ENCODE data around the gene PKNOX1. TPM values are rescaled to one million over a fixed set of nuclear protein-coding genes. Genes with fewer than 3 reads are reported as not detected.
"Not testable (repeated sequence)": the region's sequence is repeated elsewhere in the genome, so short reads cannot be mapped to it uniquely, and the experiment has no call there.

The PKNOX1 gene
- total and polyA plus RNA-seq, 9 of the 15 experiments (the other 6 are each of a cell fraction or from before 2014, with no cell fraction given), result 8.8 to 25.9 (median 13.2) TPM

DNA sequence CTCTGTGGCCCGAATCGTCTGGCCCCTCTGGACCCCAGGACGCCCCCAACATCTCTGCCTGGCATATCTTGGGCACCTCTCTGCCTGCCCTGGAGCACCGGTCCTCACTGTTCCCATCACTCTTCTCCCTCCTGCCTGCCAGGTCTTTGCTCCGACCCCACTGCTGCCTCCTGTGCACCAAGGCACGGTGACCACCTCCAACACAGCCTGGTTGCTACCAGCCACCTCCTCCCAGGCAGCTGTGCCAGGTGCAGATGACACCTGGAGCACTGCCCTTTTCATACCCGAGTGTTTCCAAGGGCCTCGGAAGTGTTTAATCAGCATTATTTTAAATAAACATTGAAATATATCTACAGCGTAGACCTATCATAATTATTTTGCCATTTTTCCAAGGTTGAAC lies 31.3 kb downstream of the PKNOX1 start:
- Histone ChIP-seq H3K4me3 (no peak overlapping the region), H3K4me1 (replicated peaks in 1 of 2; ENCODE audit: control insufficient read depth in 2 of 2, insufficient read depth in 2 of 2, low read length in 2 of 2) (peaks cover 0 to 7% of the 10 kb centered on the region in 2 experiments; a peak in 3 of 5 replicates), H3K79me2 (ENCODE audit: control insufficient read depth, insufficient read depth, low read length) (no peaks in the 10 kb centered on the region), H2AFZ (ENCODE audit: low read depth, low read length) (no peak overlapping the region), H3K9me3 (replicated peaks; ENCODE audit: control insufficient read depth, insufficient read depth, low read depth, low read length) (no peaks in the 10 kb centered on the region), H3K27me3 (ENCODE audit: control insufficient read depth in 2 of 2, insufficient read depth in 2 of 2, low read length in 2 of 2) (no peaks in the 10 kb centered on the region), H4K20me1 (replicated peaks; ENCODE audit: control insufficient read depth, insufficient read depth, low read length) (no peaks in the 10 kb centered on the region), H3K4me2 (ENCODE audit: insufficient read depth, low read length) (no peak overlapping the region), H3K36me3 (ENCODE audit: control insufficient read depth, insufficient read depth, low read length) (peaks cover 31% of the 10 kb centered on the region), H3K9me1 (ENCODE audit: control insufficient read depth, insufficient read depth, low read length) (no peaks in the 10 kb centered on the region), H3K27ac (ENCODE audit: extremely low read depth, low read depth, low read length) (no peak overlapping the region), H3K9ac (ENCODE audit: insufficient read depth in 1 of 2, low read depth in 2 of 2, low read length in 2 of 2) (peak overlapping the region in 1 of 2 experiments; percentile 38; a peak in 2 of 4 replicates)
- WGBS (ENCODE audit: insufficient coverage, low coverage, missing lambda C conversion rate), result 81% methylated on average over 9 of the region's 9 CpGs
- POLR2A ChIA-PET, result interaction anchor here (0.6 to 1.8 kb wide), 5 partner anchors 11 to 1934 kb away, joined by 3 to 6 read pairs (median 3); partner anchors contain the start of gene PKNOX1
- ATAC-seq, result no peak
- TF ChIP-seq C11orf30 (IDR thresholded peaks at IDR 0.05; ENCODE audit: low read depth) (peak; percentile 71), MAFK (IDR thresholded peaks at IDR 0.05; ENCODE audit: low read length) (0 out of 2 replicates have a peak, but pooled peaks have one; percentile 7), ZNF316 (IDR thresholded peaks at IDR 0.05) (peak; percentile 81), MAFF (IDR thresholded peaks at IDR 0.05; ENCODE audit: low read length) (peak; percentile 48), ZNF184 (CRISPR knock-in tag; IDR thresholded peaks at IDR 0.05) (no peak), DDX20 (tag; IDR thresholded peaks at IDR 0.05; ENCODE audit: low read depth) (no peak), MAFG (tag; conservative IDR thresholded peaks at IDR 0.05) (0 out of 2 replicates have a peak, but pooled peaks have one; percentile 25)
- TF ChIP-seq, protein P1, sequence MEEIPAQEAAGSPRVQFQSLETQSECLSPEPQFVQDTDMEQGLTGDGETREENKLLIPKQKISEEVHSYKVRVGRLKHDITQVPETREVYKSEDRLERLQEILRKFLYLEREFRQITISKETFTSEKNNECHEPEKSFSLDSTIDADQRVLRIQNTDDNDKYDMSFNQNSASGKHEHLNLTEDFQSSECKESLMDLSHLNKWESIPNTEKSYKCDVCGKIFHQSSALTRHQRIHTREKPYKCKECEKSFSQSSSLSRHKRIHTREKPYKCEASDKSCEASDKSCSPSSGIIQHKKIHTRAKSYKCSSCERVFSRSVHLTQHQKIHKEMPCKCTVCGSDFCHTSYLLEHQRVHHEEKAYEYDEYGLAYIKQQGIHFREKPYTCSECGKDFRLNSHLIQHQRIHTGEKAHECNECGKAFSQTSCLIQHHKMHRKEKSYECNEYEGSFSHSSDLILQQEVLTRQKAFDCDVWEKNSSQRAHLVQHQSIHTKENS (CRISPR knock-in tag; IDR thresholded peaks at IDR 0.05), result no peak
- FAIRE-seq, result no peak
- CTCF ChIA-PET (ENCODE audit: low intra/inter-chr PET ratio), result no interaction called here
- in situ Hi-C loops (cut with MboI), result no loop called here
- no TSS peak for BruUV-seq (replicated peaks)
- intact Hi-C loops (cut with micrococcal nuclease), result no loop called here
- DNase-seq (ENCODE audit: extremely low read depth in 1 of 4, low spot score in 3 of 4), result no peak

DNA sequence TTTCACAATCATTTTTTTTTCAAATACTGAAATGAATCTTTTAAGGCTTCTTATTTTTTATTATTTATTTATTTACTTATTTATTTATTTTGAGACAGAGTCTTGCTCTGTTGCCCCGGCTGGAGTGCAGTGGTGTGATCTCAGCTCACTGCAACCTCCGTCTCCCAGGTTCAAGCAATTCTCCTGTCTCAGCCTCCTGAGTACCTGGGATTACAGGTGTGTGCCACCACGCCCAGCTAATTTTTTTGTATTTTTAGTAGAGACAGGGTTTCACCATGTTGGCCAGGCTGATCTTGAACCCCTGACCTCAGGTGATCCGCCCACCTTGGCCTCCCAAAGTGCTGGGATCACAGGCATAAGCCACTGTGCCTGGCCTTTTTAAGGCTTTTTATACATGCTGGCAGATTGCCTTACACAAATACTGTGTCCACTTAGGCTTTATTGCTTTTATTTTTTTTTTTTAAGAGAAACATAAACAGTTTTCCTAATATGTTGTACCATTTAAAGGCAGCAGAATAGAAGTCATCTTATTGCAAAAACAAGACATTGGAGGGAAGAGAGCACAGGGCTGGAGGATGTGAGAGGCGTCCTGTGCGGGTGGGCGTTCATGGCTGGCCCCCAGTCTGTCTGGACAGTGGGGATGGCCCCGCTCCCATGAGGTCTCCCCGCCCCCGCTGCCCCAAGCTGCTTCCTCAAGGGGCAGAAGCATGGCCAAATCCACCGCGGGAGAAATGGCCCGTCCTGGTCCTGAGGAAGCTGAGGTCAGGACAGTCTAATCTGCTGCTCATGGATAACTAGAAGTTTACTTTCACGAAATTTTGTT lies 31.9 kb downstream of the PKNOX1 start:
- intact Hi-C loops (cut with micrococcal nuclease); H3K4me2 ChIP-seq (ENCODE audit: insufficient read depth, low read length); H3K4me1 ChIP-seq (replicated peaks in 1 of 2; ENCODE audit: control insufficient read depth in 2 of 2, insufficient read depth in 2 of 2, low read length in 2 of 2); H3K27ac ChIP-seq (ENCODE audit: extremely low read depth, low read depth, low read length); H2AFZ ChIP-seq (ENCODE audit: low read depth, low read length); in situ Hi-C loops (cut with MboI); H4K20me1 ChIP-seq (replicated peaks; ENCODE audit: control insufficient read depth, insufficient read depth, low read length); FAIRE-seq; ATAC-seq; DNase-seq (ENCODE audit: extremely low read depth in 1 of 4, low spot score in 3 of 4); BruUV-seq (replicated peaks); H3K27me3 ChIP-seq (ENCODE audit: control insufficient read depth in 2 of 2, insufficient read depth in 2 of 2, low read length in 2 of 2); H3K9ac ChIP-seq (ENCODE audit: insufficient read depth in 1 of 2, low read depth in 2 of 2, low read length in 2 of 2); H3K4me3 ChIP-seq; H3K79me2 ChIP-seq (ENCODE audit: control insufficient read depth, insufficient read depth, low read length); H3K9me1 ChIP-seq (ENCODE audit: control insufficient read depth, insufficient read depth, low read length); CTCF ChIA-PET (ENCODE audit: low intra/inter-chr PET ratio); H3K9me3 ChIP-seq (replicated peaks; ENCODE audit: control insufficient read depth, insufficient read depth, low read depth, low read length): not testable (repeated sequence)
- POLR2A ChIA-PET, result interaction anchor here (0.6 to 1.3 kb wide), 2 partner anchors 32 to 1934 kb away, joined by 3 read pairs; partner anchors contain the start of gene PKNOX1
- WGBS (ENCODE audit: insufficient coverage, low coverage, missing lambda C conversion rate), result 69% methylated on average over 14 of the region's 14 CpGs
- H3K36me3 ChIP-seq (ENCODE audit: control insufficient read depth, insufficient read depth, low read length), result peaks cover 32% of the 10 kb centered on the region

All from K562 (cell line).